Sigmoid colon (tissue), 7 donors: ENCODE data around the gene KCNE4. TPM values are rescaled to one million over a fixed set of nuclear protein-coding genes. Genes with fewer than 3 reads are reported as not detected.

Source experiments
- DNase-seq: peaks from one replicate; pipeline ENCODE4 v3.0.0-alpha.2; 2019
- H3K27ac ChIP-seq, 4 donors: fragments of 200-600 bp; sonication (generic); one replicate each; pipeline ENCODE4 v1.5.1; 2016 to 2019; ENCODE audit warnings: mild to moderate bottlenecking in 1 of 4
- H3K27me3 ChIP-seq, 3 donors: fragments of 200-600 bp; sonication (generic); one replicate each; pipeline ENCODE4 v1.5.1; 2019; ENCODE audit warnings: mild to moderate bottlenecking in 1 of 3
- H3K36me3 ChIP-seq, 4 donors: fragments of 200-600 bp; sonication (generic); one replicate each; pipeline ENCODE4 v1.5.1; 2016 to 2019
- H3K4me1 ChIP-seq, 4 donors: fragments of 200-600 bp; sonication (generic); one replicate each; pipeline ENCODE4 v1.5.1; 2017 to 2019
- H3K4me3 ChIP-seq, 4 donors: fragments of 200-600 bp; sonication (generic); one replicate each; pipeline ENCODE4 v1.5.1; 2017 to 2019; ENCODE audit warnings: mild to moderate bottlenecking in 2 of 4, moderate library complexity in 1 of 4
- H3K9me3 ChIP-seq, 4 donors: fragments of 200-600 bp in 3 of 4; sonication (generic) in 3 of 4; one replicate each; pipeline versions ENCODE4 v1.5.1 to v1.6.1; 2013 to 2019
- EP300 ChIP-seq, 4 donors: sonication (generic); formaldehyde crosslinking; IDR thresholded peaks; one replicate each; pipeline ENCODE4 v1.6.1; 2017; ENCODE audit warnings: antibody characterized with exemption in 4 of 4
- POLR2A ChIP-seq, 2 donors: fragments of 450-650 bp; IDR thresholded peaks; one replicate each; pipeline ENCODE4 v1.6.1; 2016; ENCODE audit warnings: antibody characterized with exemption in 2 of 2, mild to moderate bottlenecking in 2 of 2, moderate library complexity in 2 of 2
- POLR2AphosphoS5 ChIP-seq, 4 donors: sonication (generic); formaldehyde crosslinking; IDR thresholded peaks; one replicate each; pipeline ENCODE4 v1.6.1; 2017; ENCODE audit warnings: antibody characterized with exemption in 4 of 4
- WGBS, 2 donors: extraction: QIAGEN DNeasy Blood & Tissue Kit; methylation state at CpG; one replicate each; pipeline ENCODE4 v1.1.7; 2013; 5-methylcytosine and 5-hydroxymethylcytosine counted together
- intact Hi-C: fragments of 100-400 bp; cut with DNase I; formaldehyde crosslinking; loops from one replicate; pipeline ENCODE4 v1.15.1; 2023
- polyA plus RNA-seq, 3 donors: library from polyadenylated mRNA; stranded (reverse); fragments of 200-250 nt; gene quantifications; one replicate each; pipeline ENCODE4 v1.2.3, GENCODE V29; 2013
- total RNA-seq, 4 donors: library from RNA; depleted of rRNA; stranded (reverse); fragments of >200 nt; gene quantifications; one replicate each; pipeline ENCODE4 v1.1.0, GENCODE V29; 2016
- TF ChIP-seq, protein P1 (sequence below), 4 experiments: fragments of 450-650 bp in 3 of 4; fragments of 200-600 bp in 1 of 4; IDR thresholded peaks; one replicate each; pipeline ENCODE4 v1.5.1; 2016 to 2019; ENCODE audit warnings: antibody characterized with exemption in 4 of 4, mild to moderate bottlenecking in 3 of 4, moderate library complexity in 2 of 4
- donor health status: healthy with polysubstance abuse.
- donor health status: Bipolar disorder and iron deficiency.
- donor health status: healthy.

KCNE4 gene
- total and polyA plus RNA-seq, 7 donors, result 0.23 to 18.7 (median 5.4) TPM

- Histone ChIP-seq H3K27me3 (no peaks in the 10 kb centered on the region), H3K36me3 (no peaks in the 10 kb centered on the region), H3K9me3 (no peaks in the 10 kb centered on the region), H3K27ac (no peak overlapping the region), H3K4me1 (no peaks in the 10 kb centered on the region), H3K4me3 (no peak overlapping the region)
- no peak for DNase-seq
- 54 to 62% methylated on average over 6 of the region's 6 CpGs for WGBS, 2 donors
- intact Hi-C loops, result no loop called here
- no peak for TF ChIP-seq POLR2A (IDR thresholded peaks at IDR 0.05)
- no peak for TF ChIP-seq EP300 (IDR thresholded peaks at IDR 0.05)
- no peak for TF ChIP-seq POLR2AphosphoS5 (IDR thresholded peaks at IDR 0.05)
- TF ChIP-seq, protein P1, sequence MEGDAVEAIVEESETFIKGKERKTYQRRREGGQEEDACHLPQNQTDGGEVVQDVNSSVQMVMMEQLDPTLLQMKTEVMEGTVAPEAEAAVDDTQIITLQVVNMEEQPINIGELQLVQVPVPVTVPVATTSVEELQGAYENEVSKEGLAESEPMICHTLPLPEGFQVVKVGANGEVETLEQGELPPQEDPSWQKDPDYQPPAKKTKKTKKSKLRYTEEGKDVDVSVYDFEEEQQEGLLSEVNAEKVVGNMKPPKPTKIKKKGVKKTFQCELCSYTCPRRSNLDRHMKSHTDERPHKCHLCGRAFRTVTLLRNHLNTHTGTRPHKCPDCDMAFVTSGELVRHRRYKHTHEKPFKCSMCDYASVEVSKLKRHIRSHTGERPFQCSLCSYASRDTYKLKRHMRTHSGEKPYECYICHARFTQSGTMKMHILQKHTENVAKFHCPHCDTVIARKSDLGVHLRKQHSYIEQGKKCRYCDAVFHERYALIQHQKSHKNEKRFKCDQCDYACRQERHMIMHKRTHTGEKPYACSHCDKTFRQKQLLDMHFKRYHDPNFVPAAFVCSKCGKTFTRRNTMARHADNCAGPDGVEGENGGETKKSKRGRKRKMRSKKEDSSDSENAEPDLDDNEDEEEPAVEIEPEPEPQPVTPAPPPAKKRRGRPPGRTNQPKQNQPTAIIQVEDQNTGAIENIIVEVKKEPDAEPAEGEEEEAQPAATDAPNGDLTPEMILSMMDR (IDR thresholded peaks at IDR 0.05), result no peak
Measured at GRCh38 chr2:223008162-223008561, 43.8 kb upstream of the KCNE4 start.

- intact Hi-C loops, result no loop called here
- H3K4me3 ChIP-seq, result no peak overlapping the region
- no peak for DNase-seq
- no peaks in the 10 kb centered on the region for H3K9me3 ChIP-seq
- no peaks in the 10 kb centered on the region for H3K36me3 ChIP-seq
- H3K27ac ChIP-seq, result no peak overlapping the region
- no peaks in the 10 kb centered on the region for H3K4me1 ChIP-seq
- 92 to 96% methylated on average over 1 of the region's 1 CpG for WGBS, 2 donors
- H3K27me3 ChIP-seq, result no peaks in the 10 kb centered on the region
- no peak for TF ChIP-seq EP300 (IDR thresholded peaks at IDR 0.05)
- no peak for TF ChIP-seq POLR2AphosphoS5 (IDR thresholded peaks at IDR 0.05)
- TF ChIP-seq, protein P1 (IDR thresholded peaks at IDR 0.05), result no peak
- no peak for TF ChIP-seq POLR2A (IDR thresholded peaks at IDR 0.05)
Measured at GRCh38 chr2:223008956-223009355, 43.0 kb upstream of the KCNE4 start.

- Histone ChIP-seq H3K9me3 (no peaks in the 10 kb centered on the region), H3K4me3 (no peak overlapping the region), H3K36me3 (no peaks in the 10 kb centered on the region), H3K27ac (no peak overlapping the region), H3K27me3 (no peaks in the 10 kb centered on the region), H3K4me1 (no peaks in the 10 kb centered on the region)
- 90 to 95% methylated on average over 3 of the region's 3 CpGs for WGBS, 2 donors
- intact Hi-C loops, result no loop called here
- TF ChIP-seq POLR2A (IDR thresholded peaks at IDR 0.05), result no peak
- TF ChIP-seq, protein P1 (IDR thresholded peaks at IDR 0.05), result no peak
- no peak for DNase-seq
Measured at GRCh38 chr2:223010641-223011040, 41.3 kb upstream of the KCNE4 start.

DNA sequence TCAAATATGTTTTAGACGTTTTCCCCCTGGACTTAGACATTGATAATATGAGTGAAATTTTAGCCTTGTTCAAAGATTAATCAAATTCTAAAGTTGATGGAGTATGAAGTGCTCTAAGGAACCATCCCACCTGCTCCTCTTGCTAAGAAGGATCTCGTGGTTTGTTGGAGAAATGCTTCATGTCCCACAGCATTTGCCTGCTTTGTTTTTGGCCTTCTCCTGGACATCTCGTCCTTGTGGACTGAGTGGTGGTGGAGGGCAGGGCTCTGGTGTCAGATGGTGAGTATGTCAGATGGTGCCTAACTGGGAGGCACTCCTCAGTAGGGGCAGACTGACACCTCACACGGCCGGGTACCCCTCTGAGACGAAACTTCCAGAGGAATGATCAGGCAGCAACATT is 39.7 kb upstream of the KCNE4 start:
- 77 to 81% methylated on average over 6 of the region's 6 CpGs for WGBS, 2 donors
- Histone ChIP-seq H3K4me3 (no peak overlapping the region), H3K4me1 (no peaks in the 10 kb centered on the region), H3K27ac (no peak overlapping the region), H3K27me3 (no peaks in the 10 kb centered on the region), H3K9me3 (no peaks in the 10 kb centered on the region), H3K36me3 (no peaks in the 10 kb centered on the region)
- DNase-seq, result no peak
- intact Hi-C loops, result no loop called here
- no peak for TF ChIP-seq POLR2AphosphoS5 (IDR thresholded peaks at IDR 0.05)

DNA sequence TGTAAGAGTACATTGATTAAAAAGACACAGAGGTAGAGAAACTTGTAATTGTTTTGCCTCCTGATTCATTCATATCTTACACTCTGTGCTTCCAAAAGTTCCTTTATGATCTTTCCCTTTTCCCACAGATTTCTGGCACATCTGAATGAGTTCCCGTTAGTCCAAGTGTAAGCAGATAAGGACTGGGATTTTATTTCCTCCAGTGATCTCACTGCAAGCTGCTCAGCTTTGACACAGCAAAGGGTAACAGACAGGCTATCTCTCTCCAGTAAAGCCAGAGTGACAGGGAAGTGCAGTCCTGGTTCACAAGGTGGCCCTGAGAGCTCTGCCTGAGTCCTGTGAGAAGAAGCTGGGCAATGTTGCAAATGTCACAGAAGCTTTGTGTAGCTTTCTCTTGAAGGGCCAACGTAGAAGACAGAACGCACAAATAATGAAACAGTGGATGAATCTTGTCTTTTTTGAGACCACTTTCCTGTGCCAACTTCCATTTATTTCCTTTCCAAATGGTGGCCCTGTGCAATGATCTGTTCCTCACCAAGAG is 32.5 kb upstream of the KCNE4 start:
- no peaks in the 10 kb centered on the region for H3K9me3 ChIP-seq
- DNase-seq, result no peak
- H3K27ac ChIP-seq, result no peak overlapping the region
- no peaks in the 10 kb centered on the region for H3K27me3 ChIP-seq
- WGBS, 2 donors, result 53 to 73% methylated on average over 3 of the region's 3 CpGs
- intact Hi-C loops, result no loop called here
- no peaks in the 10 kb centered on the region for H3K4me1 ChIP-seq
- TF ChIP-seq EP300 (IDR thresholded peaks at IDR 0.05) (no peak), POLR2AphosphoS5 (IDR thresholded peaks at IDR 0.05) (no peak), POLR2A (IDR thresholded peaks at IDR 0.05) (no peak)
- no peak overlapping the region for H3K4me3 ChIP-seq
- H3K36me3 ChIP-seq, result no peaks in the 10 kb centered on the region
